ENCODE measurements around the gene TOP2A. TPM values are rescaled to one million over a fixed set of nuclear protein-coding genes. Genes with fewer than 3 reads are reported as not detected.
"Not testable (repeated sequence)": the region's sequence is repeated elsewhere in the genome, so short reads cannot be mapped to it uniquely, and the experiment has no call there.

TOP2A gene
- total RNA-seq, 1 donor from 2014 or later: 2.1 TPM

- DNase-seq (ENCODE audit: low read depth): no peak
Observed at GRCh38 chr17:40378966-40379365, 38.7 kb downstream of the TOP2A start.

DNA sequence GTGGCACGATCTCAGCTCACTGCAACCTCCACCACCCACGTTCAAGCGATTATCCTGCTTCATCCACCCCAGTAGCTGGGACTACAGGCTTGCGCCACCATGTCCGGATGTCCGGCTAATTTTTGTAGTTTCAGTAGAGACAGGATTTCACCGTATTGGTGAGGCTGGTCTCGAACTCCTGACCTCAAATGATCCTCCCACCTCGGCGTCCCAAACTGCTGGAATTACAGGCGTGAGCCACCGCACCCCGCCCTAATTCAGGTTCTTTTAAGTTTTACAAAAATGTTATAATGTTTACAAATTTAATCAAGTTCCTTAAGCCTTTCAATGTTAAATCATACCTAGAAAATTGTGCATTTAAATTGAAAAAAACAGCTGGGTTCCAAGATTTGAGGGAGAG is 39.9 kb downstream of the TOP2A start:
- DNase-seq (ENCODE audit: low read depth): no peak

GRCh38 chr17:40376541-40376940 is 41.2 kb downstream of the TOP2A start:
- DNase-seq (ENCODE audit: low read depth): not testable (repeated sequence)

DNA sequence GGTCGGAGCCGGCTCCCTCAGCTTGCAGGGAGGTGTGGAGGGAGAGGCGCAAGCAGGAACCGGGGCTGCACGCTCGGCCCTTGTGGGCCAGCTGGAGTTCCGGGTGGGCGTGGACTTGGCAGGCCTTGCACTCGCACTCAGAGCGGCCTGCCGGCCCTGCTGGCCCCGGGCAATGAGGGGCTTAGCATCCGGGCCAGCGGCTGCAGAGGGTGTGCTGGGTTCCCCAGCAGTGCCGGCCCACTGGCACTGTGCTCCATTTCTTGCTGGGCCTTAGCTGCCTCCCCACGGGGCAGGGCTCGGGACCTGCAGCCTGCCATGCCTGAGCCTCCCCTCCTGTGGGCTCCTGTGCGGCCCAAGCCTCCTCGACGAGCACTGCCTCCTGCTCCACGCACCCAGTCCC is 41.9 kb downstream of the TOP2A start:
- not testable (repeated sequence) for DNase-seq (ENCODE audit: low read depth)

- no peak for DNase-seq (ENCODE audit: low read depth)
Observed at GRCh38 chr17:40374821-40375498, 42.7 kb downstream of the TOP2A start.

DNA sequence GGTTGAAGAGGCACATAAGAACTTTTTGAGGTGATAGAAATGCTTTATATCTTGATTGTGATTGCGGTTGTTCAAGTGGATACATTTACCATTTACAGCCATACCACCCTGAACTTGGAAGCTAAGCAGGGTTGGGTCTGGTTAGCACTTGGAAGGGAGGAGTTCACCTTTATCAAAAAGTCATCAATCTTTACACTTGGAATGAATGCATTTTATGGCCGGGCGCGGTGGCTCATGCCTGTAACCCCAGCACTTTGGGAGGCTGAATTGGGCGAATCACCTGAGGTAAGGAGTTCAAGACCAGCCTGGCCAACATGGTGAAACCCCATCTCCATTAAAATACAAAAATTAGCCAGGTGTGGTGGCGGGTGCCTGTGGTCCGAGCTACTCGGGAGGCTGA is 43.7 kb downstream of the TOP2A start:
- DNase-seq (ENCODE audit: low read depth): no peak

GRCh38 chr17:40373324-40373723 is 44.4 kb downstream of the TOP2A start:
- DNase-seq (ENCODE audit: low read depth): peak; percentile 46

GRCh38 chr17:40372644-40373043 is 45.1 kb downstream of the TOP2A start:
- peak; percentile 13 for DNase-seq (ENCODE audit: low read depth)

GRCh38 chr17:40372031-40372430 is 45.7 kb downstream of the TOP2A start:
- DNase-seq (ENCODE audit: low read depth): no peak

DNA sequence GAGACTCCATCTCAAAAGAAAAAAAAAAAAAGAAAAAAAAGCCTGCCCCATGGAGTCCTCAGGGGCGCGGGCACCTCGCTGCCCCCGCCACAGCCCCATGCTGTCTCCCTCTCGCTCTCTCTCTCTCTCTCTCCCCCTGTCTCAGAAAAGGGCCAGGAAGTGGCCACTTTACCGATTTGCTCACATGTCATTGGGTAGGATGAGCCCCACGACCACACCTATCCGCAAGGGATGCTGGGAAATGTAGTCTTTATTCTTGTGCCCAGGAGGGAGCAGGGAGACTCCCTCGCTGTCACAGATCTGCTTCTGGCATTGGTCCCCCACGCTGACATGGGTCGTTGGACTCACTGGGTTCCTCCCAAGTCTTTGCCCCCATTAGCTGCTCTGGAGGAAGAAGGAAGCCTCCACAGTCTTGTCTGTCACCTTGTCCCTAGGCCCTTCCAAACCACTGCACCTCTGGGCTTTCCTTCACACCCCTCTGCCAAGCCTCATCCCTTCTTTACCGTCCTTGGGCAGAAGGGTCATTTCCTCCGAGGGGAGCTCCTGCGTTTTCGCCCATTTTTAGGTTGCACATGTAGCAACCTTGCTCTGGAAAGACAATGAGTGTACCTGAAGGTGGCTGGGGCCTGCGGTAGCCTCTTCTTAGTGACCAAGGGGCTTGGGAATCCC is 46.3 kb downstream of the TOP2A start:
- DNase-seq (ENCODE audit: low read depth): no peak

DNA sequence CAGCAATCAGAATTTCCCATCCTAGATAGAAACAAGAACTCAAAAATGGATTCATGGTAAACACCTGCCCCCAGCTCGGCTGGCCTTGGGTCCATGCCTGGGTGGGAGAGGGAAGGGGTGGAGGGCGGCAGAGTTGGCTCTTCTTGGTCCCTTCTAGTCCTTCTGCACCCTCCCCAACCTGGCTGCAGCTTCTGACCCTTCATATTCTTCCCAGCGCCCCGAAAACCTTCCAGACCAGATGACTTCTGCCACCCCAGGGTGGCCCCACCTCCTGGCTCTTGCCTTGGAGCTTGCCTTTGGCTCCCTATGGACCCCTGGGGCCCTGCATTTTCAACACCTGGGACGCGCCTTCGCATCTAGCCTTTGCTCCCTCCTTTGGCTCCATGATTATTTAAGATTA is 47.8 kb downstream of the TOP2A start:
- DNase-seq (ENCODE audit: low read depth): no peak

GRCh38 chr17:40367728-40368127 is 50.0 kb downstream of the TOP2A start:
- not testable (repeated sequence) for DNase-seq (ENCODE audit: low read depth)

DNA sequence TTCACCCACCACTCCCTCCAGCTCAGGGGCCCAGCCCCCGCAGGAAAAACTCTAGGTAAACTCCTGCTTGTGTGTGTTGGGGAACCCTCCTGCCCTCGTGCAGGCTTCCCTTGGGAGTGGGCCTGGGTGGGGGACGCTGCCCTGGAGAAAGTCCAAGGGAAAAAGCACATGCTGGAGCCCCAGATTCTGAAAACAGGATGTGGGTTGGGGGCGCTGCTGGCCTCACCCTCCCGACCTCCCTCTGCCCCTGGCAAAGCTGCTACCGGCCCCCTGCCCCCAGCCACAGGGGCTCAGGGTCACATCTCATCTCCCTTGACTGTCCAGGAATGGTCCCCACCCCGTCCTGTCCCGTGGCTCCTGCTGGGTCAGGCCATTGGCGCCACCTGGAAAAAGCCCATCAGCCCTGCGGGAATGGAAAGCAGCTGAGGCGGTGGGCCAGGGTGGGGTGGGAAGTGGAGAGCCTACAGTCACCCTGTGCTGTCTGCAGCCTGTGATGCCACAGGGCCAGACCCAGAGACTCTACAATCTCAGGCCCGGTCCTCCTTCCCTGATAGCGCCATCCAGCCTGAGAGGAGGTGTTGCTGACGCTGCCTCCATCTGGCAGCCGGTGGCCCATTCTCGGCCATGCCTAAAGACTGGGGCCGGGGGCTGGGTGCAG is 50.7 kb downstream of the TOP2A start:
- DNase-seq (ENCODE audit: low read depth): no peak

GRCh38 chr17:40366076-40366860 is 51.4 kb downstream of the TOP2A start:
- no peak for DNase-seq (ENCODE audit: low read depth)

DNA sequence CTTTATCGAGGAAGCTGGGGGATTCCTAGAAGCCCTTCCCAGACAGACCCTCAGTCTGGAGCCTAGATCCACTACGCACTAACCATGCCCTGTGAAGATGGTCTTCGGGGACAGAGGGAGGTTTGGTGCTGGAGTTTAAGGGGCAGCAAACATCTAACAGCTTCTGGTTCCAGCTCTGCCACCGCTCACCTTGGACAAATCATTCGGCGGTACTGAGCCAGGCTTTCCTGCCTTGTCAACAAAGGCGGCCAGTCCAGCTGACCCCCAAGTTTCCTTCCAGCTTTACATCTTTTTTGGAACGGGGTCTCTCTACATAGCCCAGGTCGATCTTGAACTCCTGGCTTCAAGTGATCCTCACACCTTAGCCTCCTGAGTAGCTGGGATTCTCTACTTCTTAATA is 52.8 kb downstream of the TOP2A start:
- DNase-seq (ENCODE audit: low read depth): no peak

DNA sequence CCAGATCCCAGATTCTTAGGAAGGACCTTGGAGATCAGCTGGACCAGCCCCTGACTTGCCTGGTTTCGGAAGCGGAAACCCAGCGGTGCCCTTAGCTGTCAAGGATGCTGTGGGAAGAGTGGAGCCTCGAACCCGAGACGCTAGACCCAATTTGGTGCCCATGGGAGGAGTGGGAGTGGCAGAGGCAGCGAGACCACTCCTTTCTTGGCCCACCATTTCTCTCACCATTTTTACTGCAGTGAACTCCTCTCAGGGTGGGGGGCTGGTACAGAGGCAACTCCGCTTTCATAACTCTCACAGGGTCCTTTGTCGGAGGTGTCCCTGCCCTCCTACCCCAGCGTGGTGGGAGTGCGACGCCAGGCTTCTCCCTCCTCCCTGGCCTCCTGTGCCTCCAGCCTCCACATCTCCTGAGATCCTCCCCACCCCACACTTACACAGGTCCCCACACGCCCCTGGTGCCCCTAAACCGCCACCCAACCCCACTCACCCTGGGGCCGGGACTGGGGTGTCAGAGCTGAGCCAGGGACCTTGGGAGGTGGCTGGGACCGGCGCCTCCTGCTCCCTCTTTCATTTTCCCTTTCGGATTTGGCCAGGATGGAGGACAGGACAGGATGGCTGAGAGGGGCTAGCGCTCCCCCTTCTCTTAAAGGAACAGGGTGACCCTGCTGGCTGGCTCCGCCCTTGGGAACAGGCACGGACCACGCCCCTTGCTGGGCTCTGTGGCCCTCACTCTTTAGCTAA is 53.4 kb downstream of the TOP2A start, which contains the start of gene GJD3:
TSS of gene GJD3 (minus strand) at position 617 of the 741 bp plus-strand sequence. CDS start 922 bp downstream, outside the sequence.
- no peak for DNase-seq (ENCODE audit: low read depth)

- no peak for DNase-seq (ENCODE audit: low read depth)
Observed at GRCh38 chr17:40363111-40363827, 54.4 kb downstream of the TOP2A start.

DNA sequence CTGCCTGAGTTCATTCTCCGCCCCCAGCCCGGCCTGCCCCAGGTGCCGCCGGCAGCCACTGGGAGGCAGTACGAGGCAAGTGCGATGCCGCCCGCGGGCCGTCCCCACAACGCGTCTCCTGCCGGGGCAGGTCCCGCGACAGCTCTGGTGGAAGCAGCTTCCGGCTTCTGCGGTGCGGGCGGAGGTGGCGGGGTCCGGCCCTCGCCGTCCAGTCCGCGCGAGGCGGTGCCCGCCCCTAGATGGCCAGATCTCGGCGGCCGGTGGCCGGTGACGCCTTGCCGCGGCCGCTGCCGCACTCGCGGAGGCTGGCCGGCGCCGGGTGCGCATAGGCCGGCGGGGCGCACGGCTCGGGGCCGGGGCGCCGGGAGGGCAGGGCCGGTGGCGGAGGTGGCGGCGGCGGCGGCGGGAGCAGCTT is 55.0 kb downstream of the TOP2A start:
- DNase-seq (ENCODE audit: low read depth): peak; percentile 31

DNA sequence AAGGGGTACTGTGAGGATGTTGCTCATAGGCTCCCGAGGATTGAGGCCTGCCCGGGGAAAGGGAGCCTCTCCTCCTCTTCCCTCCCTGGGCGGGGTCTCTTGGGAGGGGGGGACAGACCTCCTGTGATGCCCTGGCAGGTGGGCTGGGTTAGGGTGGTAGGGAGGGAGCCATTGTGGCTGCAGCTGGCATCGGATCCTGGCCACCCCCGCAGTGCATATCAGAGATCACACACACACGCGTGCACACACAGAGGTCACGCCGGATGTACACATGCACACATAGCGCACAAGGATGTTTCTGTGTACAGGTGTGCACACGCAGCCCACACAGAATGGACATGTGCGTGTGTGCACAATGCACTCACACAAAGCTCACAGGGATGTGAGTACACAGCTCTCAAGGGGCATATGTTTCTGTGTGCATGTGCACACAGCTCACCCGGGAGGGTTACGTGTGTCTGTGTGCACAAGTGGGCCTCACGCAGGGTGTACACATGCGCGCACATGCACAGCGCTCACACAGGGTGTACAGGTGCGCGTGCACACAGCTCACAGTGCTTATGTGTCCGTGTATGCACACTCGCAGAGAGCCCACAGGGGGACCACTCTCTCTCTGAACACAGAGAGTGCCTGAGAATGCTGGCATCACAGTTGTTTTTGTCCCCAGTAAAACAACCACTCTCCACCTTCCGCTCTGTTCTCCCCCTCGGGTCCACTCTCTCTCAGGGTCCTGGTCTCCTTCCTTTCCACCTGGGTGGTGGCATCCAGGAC is 55.6 kb downstream of the TOP2A start:
- no peak for DNase-seq (ENCODE audit: low read depth)
